Gastroesophageal sphincter (tissue), 3 donors: ENCODE measurements around the gene TMED1.

Experiments
- EP300 ChIP-seq: sonication (generic); formaldehyde crosslinking; IDR thresholded peaks from one replicate; pipeline ENCODE4 v1.6.1; 2017; ENCODE audit warnings: antibody characterized with exemption, mild to moderate bottlenecking
- POLR2A ChIP-seq, 2 donors: fragments of 450-650 bp; IDR thresholded peaks; one replicate each; pipeline ENCODE4 v1.6.1; 2017; ENCODE audit warnings: antibody characterized with exemption in 2 of 2, mild to moderate bottlenecking in 2 of 2, moderate library complexity in 1 of 2
- TF ChIP-seq, protein P1 (sequence below), 4 experiments: fragments of 200-600 bp in 2 of 4; fragments of 450-650 bp in 2 of 4; sonication (generic) in 1 of 4; IDR thresholded peaks; one replicate each; pipeline ENCODE4 v1.5.1; 2017 to 2019; ENCODE audit warnings: antibody characterized with exemption in 4 of 4, mild to moderate bottlenecking in 2 of 4, moderate library complexity in 2 of 4

- no peak for TF ChIP-seq EP300
- TF ChIP-seq, protein P1, sequence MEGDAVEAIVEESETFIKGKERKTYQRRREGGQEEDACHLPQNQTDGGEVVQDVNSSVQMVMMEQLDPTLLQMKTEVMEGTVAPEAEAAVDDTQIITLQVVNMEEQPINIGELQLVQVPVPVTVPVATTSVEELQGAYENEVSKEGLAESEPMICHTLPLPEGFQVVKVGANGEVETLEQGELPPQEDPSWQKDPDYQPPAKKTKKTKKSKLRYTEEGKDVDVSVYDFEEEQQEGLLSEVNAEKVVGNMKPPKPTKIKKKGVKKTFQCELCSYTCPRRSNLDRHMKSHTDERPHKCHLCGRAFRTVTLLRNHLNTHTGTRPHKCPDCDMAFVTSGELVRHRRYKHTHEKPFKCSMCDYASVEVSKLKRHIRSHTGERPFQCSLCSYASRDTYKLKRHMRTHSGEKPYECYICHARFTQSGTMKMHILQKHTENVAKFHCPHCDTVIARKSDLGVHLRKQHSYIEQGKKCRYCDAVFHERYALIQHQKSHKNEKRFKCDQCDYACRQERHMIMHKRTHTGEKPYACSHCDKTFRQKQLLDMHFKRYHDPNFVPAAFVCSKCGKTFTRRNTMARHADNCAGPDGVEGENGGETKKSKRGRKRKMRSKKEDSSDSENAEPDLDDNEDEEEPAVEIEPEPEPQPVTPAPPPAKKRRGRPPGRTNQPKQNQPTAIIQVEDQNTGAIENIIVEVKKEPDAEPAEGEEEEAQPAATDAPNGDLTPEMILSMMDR (IDR thresholded peaks at IDR 0.05) = no peak
- no peak for TF ChIP-seq POLR2A (IDR thresholded peaks at IDR 0.05)
Observed at GRCh38 chr19:10852098-10852800, 16.2 kb upstream of the TMED1 start.
